DND-41 (cell line): ENCODE measurements around the gene HRG.

Experiments used
- EZH2 ChIP-seq: IDR thresholded peaks from 3 replicates; pipeline ENCODE4 v1.6.1; 2012; ENCODE audit warnings: borderline replicate concordance, low read depth, mild to moderate bottlenecking, moderate library complexity, low read length, inconsistent platforms; ENCODE audit not compliant: severe bottlenecking
- TF ChIP-seq, protein P1 (sequence below): IDR thresholded peaks from 2 replicates; pipeline ENCODE4 v1.5.1; 2012; ENCODE audit warnings: borderline replicate concordance, low read length, moderate library complexity, mild to moderate bottlenecking; ENCODE audit not compliant: poor library complexity, severe bottlenecking; ENCODE audit errors: extremely low read depth

DNA sequence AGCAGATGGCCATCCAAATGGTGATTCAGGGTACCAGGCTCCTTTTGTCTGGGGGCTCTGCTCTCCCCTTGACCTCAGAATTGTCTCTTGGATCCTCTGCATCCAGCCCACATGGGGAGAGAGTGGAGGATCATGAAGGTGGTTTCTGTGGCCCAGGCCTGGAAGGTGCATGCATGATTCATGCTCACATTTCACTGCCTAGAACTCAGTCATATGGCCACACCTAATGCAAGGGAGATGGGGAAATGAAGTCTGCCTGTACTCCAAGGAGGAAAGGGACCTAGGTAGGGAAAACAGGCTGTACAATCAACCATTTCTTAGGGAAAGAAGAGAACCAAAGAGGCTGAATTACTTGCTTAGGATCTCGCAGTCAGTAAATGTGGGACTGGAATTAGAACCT, 15.1 kb downstream of the HRG start:
- TF ChIP-seq EZH2 = no peak
- TF ChIP-seq, protein P1, sequence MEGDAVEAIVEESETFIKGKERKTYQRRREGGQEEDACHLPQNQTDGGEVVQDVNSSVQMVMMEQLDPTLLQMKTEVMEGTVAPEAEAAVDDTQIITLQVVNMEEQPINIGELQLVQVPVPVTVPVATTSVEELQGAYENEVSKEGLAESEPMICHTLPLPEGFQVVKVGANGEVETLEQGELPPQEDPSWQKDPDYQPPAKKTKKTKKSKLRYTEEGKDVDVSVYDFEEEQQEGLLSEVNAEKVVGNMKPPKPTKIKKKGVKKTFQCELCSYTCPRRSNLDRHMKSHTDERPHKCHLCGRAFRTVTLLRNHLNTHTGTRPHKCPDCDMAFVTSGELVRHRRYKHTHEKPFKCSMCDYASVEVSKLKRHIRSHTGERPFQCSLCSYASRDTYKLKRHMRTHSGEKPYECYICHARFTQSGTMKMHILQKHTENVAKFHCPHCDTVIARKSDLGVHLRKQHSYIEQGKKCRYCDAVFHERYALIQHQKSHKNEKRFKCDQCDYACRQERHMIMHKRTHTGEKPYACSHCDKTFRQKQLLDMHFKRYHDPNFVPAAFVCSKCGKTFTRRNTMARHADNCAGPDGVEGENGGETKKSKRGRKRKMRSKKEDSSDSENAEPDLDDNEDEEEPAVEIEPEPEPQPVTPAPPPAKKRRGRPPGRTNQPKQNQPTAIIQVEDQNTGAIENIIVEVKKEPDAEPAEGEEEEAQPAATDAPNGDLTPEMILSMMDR = no peak
